K562 (cell line): ENCODE results near the gene GTPBP2. TPM values are rescaled to one million over a fixed set of nuclear protein-coding genes. Genes with fewer than 3 reads are reported as not detected.

Experiments
- BCL6 ChIP-seq: fragments of 250-450 bp; sonication (Bioruptor Pico); IDR thresholded peaks from 2 replicates; pipeline ENCODE4 v1.4.0; 2020
- ELF2 ChIP-seq: fragments of 250-450 bp; sonication (Bioruptor Pico); IDR thresholded peaks from 2 replicates; pipeline ENCODE4 v1.5.0; 2021; ENCODE audit warnings: mild to moderate bottlenecking
- GTF2F1 ChIP-seq: IDR thresholded peaks from 2 replicates; pipeline ENCODE4 v1.6.1; 2011; ENCODE audit warnings: low read depth, low read length, improper control_type of control experiment
- KDM4B ChIP-seq, 2 experiments: fragments of 450-650 bp in 1 of 2; sonication (generic) in 1 of 2; IDR thresholded peaks; 2 replicates each; pipeline ENCODE4 v1.6.1; 2016 to 2017; ENCODE audit warnings: borderline replicate concordance in 2 of 2, antibody characterized with exemption in 1 of 2, low read depth in 1 of 2, mild to moderate bottlenecking in 1 of 2
- NR2F6 ChIP-seq: fragments of 450-650 bp; formaldehyde crosslinking; IDR thresholded peaks from 2 replicates; pipeline ENCODE4 v1.4.0; 2020; ENCODE audit warnings: mild to moderate bottlenecking
- NRF1 ChIP-seq, 2 experiments: fragments of 450-650 bp; IDR thresholded peaks in 1 of 2; conservative IDR thresholded peaks in 1 of 2; 2 replicates each; pipeline ENCODE4 v1.6.1; 2014; ENCODE audit warnings: mild to moderate bottlenecking in 2 of 2
- PHF21A ChIP-seq: fragments of 450-650 bp; IDR thresholded peaks from 2 replicates; pipeline ENCODE4 v1.6.1; 2017; ENCODE audit warnings: low read depth, borderline replicate concordance
- RFX7 ChIP-seq: fragments of 250-450 bp; sonication (Bioruptor Pico); IDR thresholded peaks from 2 replicates; pipeline ENCODE4 v1.5.1; 2021; ENCODE audit warnings: mild to moderate bottlenecking
- SREBF2 ChIP-seq: sonication (generic); formaldehyde crosslinking; IDR thresholded peaks from 2 replicates; pipeline ENCODE4 v1.4.0; 2020; ENCODE audit warnings: mild to moderate bottlenecking, missing genetic modification reagents
- SRSF7 ChIP-seq: fragments of 200-400 bp; formaldehyde crosslinking; optimal IDR thresholded peaks from 2 replicates; pipeline ENCODE3; 2017; ENCODE audit warnings: mild to moderate bottlenecking, low read depth, low read length
- STAG1 ChIP-seq: sonication (generic); formaldehyde crosslinking; IDR thresholded peaks from 2 replicates; pipeline ENCODE4 v1.5.0; 2020; ENCODE audit warnings: missing genetic modification reagents, borderline replicate concordance
- ZNF507 ChIP-seq: conservative IDR thresholded peaks from 2 replicates; pipeline ENCODE4 v1.6.1; 2017; ENCODE audit warnings: missing genetic modification characterization, missing compliant biosample characterization
- ZNF561 ChIP-seq: fragments of 450-650 bp; formaldehyde crosslinking; conservative IDR thresholded peaks from 2 replicates; pipeline ENCODE4 v1.4.0; 2020; ENCODE audit warnings: mild to moderate bottlenecking, moderate library complexity
- ZNF695 ChIP-seq: fragments of 450-650 bp; formaldehyde crosslinking; IDR thresholded peaks from 2 replicates; pipeline ENCODE4 v1.4.0; 2020; ENCODE audit warnings: mild to moderate bottlenecking, moderate library complexity
- ZZZ3 ChIP-seq: fragments of 450-650 bp; IDR thresholded peaks from 2 replicates; pipeline ENCODE4 v1.6.1; 2016; ENCODE audit warnings: antibody characterized with exemption, mild to moderate bottlenecking, moderate library complexity
- polyA plus RNA-seq, 8 experiments: library from polyadenylated mRNA; depleted of rRNA in 4 of 8; stranded (reverse) in 5 of 8; unstranded in 3 of 8; fragments of >200 nt; fragmentation: Nextera tagmentation in 2 of 8; fragmentation: Illumina TruSeq in 1 of 8; extraction: Ambion mirVana in 2 of 8; extraction: Trizol in 1 of 8; gene quantifications; 2 replicates each; pipeline versions ENCODE4 v1.2.1 to v1.2.3, GENCODE V29; 2011 to 2014; ENCODE audit warnings: inconsistent platforms in 1 of 8, missing spikeins in 1 of 8
- total RNA-seq, 7 experiments: library from RNA; depleted of rRNA in 6 of 7; stranded (reverse); fragments of >200 nt in 6 of 7; fragmentation: Illumina TruSeq in 2 of 7; extraction: Trizol in 2 of 7; gene quantifications; 2 replicates each; pipeline versions ENCODE4 v1.2.1 to v1.2.3, GENCODE V29; 2011 to 2021; ENCODE audit warnings: low replicate concordance in 1 of 7
- TF ChIP-seq, protein P1 (sequence below): fragments of 250-450 bp; sonication (Bioruptor Pico); IDR thresholded peaks from 2 replicates; pipeline ENCODE4 v1.5.0; 2020; ENCODE audit warnings: mild to moderate bottlenecking
- TF ChIP-seq, protein P2 (sequence below): fragments of 250-450 bp; sonication (Bioruptor Pico); IDR thresholded peaks from 2 replicates; pipeline ENCODE4 v1.8.0; 2021; ENCODE audit warnings: borderline replicate concordance, mild to moderate bottlenecking, moderate library complexity; ENCODE audit not compliant: poor library complexity, severe bottlenecking
- TF ChIP-seq, protein P3 (sequence below): fragments of 450-650 bp; formaldehyde crosslinking; IDR thresholded peaks from 2 replicates; pipeline ENCODE4 v1.4.0; 2022; ENCODE audit warnings: missing genetic modification characterization
- TF ChIP-seq, protein P4 (sequence below): sonication (generic); formaldehyde crosslinking; IDR thresholded peaks from 2 replicates; pipeline ENCODE4 v1.8.1; 2022; ENCODE audit warnings: missing genetic modification reagents
- TF ChIP-seq, protein P5 (sequence below): fragments of 450-650 bp; conservative IDR thresholded peaks from 2 replicates; pipeline ENCODE4 v1.6.1; 2016; ENCODE audit warnings: missing genetic modification characterization, low read depth, mild to moderate bottlenecking, control low read depth, missing compliant biosample characterization
- TF ChIP-seq, protein P6 (sequence below): fragments of 450-650 bp; IDR thresholded peaks from 2 replicates; pipeline ENCODE4 v1.6.1; 2017; ENCODE audit warnings: mild to moderate bottlenecking, moderate library complexity

Gene GTPBP2
- total and polyA plus RNA-seq, 9 of the 15 experiments (the other 6 are each of a cell fraction or from before 2014, with no cell fraction given) = 48.4 to 196 (median 111) TPM

DNA sequence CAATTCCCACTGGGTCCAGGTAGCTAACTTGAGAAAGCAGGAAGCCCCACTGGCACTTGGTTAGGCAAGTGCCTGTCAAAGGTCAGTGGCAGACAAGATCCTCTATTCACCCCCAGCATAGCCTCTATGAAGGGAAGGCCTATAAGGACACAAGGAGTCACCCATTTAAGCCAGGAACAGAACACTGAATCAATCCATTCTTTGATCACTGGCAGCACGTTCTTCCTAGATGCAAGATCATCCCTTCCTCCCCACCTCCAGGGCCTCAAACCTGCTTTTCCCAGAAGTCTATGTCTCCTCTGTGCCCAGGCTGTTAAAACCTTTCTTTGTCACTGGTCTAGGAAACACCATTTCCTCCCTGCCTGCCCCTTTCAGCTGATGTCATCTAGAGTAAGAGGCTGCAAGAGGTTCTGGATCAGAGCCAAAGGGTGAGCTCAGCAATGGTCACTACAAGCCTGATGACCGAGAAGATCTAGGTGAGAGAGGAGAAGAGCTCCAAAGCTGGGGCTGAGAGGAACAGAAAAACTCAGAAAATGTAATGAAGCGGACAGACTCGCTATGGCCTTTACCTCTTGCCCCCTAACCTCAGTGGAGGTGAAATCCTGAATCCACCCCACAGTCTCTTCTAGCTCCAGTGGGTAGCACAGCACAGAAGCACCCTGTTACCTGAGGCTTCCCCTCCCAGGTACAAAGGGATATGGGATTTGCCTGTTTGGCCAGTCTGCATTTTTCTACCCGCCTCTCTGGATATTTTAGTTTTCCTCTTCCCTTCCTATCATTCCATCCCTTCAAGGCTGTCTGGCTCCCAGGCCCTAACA is 1.8 kb downstream of the GTPBP2 start (continued):
- TF ChIP-seq, protein P1, sequence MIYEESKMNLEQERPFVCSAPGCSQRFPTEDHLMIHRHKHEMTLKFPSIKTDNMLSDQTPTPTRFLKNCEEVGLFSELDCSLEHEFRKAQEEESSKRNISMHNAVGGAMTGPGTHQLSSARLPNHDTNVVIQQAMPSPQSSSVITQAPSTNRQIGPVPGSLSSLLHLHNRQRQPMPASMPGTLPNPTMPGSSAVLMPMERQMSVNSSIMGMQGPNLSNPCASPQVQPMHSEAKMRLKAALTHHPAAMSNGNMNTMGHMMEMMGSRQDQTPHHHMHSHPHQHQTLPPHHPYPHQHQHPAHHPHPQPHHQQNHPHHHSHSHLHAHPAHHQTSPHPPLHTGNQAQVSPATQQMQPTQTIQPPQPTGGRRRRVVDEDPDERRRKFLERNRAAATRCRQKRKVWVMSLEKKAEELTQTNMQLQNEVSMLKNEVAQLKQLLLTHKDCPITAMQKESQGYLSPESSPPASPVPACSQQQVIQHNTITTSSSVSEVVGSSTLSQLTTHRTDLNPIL = peak; percentile 88
- TF ChIP-seq STAG1 (CRISPR knock-in tag) (no peak), ELF2 (CRISPR knock-in tag) (peak; percentile 76), GTF2F1 (no peak), SRSF7 (no peak), ZNF507 (no peak), KDM4B (IDR thresholded peaks at IDR 0.05; ENCODE audit: borderline replicate concordance in 2 of 2, low read depth in 1 of 2) (no peak; a peak in 1 of 4 replicates), ZZZ3 (no peak), NR2F6 (CRISPR knock-in tag) (no peak), ZNF561 (0 out of 2 replicates have a peak, but pooled peaks have one; percentile 16), BCL6 (CRISPR knock-in tag) (peak; percentile 68), ZNF695 (CRISPR knock-in tag) (no peak), NRF1 (conservative IDR thresholded peaks at IDR 0.05 in 1 of 2, IDR thresholded peaks at IDR 0.05 in 1 of 2) (peak; percentile 44 to 48), RFX7 (CRISPR knock-in tag) (no peak), SREBF2 (no peak), PHF21A (no peak)
- TF ChIP-seq, protein P2, sequence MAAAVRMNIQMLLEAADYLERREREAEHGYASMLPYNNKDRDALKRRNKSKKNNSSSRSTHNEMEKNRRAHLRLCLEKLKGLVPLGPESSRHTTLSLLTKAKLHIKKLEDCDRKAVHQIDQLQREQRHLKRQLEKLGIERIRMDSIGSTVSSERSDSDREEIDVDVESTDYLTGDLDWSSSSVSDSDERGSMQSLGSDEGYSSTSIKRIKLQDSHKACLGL = no peak
- TF ChIP-seq, protein P3, sequence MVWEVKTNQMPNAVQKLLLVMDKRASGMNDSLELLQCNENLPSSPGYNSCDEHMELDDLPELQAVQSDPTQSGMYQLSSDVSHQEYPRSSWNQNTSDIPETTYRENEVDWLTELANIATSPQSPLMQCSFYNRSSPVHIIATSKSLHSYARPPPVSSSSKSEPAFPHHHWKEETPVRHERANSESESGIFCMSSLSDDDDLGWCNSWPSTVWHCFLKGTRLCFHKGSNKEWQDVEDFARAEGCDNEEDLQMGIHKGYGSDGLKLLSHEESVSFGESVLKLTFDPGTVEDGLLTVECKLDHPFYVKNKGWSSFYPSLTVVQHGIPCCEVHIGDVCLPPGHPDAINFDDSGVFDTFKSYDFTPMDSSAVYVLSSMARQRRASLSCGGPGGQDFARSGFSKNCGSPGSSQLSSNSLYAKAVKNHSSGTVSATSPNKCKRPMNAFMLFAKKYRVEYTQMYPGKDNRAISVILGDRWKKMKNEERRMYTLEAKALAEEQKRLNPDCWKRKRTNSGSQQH = peak; percentile 92
- TF ChIP-seq, protein P4, sequence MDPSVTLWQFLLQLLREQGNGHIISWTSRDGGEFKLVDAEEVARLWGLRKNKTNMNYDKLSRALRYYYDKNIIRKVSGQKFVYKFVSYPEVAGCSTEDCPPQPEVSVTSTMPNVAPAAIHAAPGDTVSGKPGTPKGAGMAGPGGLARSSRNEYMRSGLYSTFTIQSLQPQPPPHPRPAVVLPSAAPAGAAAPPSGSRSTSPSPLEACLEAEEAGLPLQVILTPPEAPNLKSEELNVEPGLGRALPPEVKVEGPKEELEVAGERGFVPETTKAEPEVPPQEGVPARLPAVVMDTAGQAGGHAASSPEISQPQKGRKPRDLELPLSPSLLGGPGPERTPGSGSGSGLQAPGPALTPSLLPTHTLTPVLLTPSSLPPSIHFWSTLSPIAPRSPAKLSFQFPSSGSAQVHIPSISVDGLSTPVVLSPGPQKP (CRISPR knock-in tag) = no peak
- TF ChIP-seq, protein P5, sequence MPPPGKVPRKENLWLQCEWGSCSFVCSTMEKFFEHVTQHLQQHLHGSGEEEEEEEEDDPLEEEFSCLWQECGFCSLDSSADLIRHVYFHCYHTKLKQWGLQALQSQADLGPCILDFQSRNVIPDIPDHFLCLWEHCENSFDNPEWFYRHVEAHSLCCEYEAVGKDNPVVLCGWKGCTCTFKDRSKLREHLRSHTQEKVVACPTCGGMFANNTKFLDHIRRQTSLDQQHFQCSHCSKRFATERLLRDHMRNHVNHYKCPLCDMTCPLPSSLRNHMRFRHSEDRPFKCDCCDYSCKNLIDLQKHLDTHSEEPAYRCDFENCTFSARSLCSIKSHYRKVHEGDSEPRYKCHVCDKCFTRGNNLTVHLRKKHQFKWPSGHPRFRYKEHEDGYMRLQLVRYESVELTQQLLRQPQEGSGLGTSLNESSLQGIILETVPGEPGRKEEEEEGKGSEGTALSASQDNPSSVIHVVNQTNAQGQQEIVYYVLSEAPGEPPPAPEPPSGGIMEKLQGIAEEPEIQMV (tag) = peak; percentile 75
- TF ChIP-seq, protein P6, sequence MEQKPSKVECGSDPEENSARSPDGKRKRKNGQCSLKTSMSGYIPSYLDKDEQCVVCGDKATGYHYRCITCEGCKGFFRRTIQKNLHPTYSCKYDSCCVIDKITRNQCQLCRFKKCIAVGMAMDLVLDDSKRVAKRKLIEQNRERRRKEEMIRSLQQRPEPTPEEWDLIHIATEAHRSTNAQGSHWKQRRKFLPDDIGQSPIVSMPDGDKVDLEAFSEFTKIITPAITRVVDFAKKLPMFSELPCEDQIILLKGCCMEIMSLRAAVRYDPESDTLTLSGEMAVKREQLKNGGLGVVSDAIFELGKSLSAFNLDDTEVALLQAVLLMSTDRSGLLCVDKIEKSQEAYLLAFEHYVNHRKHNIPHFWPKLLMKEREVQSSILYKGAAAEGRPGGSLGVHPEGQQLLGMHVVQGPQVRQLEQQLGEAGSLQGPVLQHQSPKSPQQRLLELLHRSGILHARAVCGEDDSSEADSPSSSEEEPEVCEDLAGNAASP = no peak
